GM21723 (cell line): ENCODE measurements around the gene METTL26.
"Not testable (repeated sequence)": the region's sequence is repeated elsewhere in the genome, so short reads cannot be mapped to it uniquely, and the experiment has no call there.

Experiments
- ATAC-seq: cut with Tn5 transposase; IDR thresholded peaks from one replicate; pipeline ENCODE4 v1.9.1; 2021; ENCODE audit warnings: mild to moderate bottlenecking, moderate library complexity; ENCODE audit not compliant: unreplicated experiment

The METTL26 gene

DNA sequence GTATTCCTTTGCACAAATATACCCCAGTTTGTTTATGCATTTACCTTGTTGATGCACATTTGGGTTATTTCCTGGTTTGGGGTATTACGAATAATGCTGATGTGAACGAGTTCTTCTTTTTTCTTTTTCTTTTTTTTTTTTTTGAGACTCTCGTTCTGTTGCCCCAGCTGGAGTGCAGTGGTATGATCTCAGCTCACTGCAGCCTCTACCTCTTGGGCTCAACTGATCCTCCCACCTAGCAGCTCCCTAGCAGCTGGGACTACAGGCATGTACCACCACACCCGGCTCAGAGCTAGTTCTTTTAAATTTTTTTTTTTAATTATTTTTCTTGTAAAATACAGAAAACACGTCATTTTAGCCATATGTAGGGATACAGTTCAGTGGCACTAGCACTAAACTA lies 32.2 kb downstream of the METTL26 start:
- no peak for ATAC-seq

DNA sequence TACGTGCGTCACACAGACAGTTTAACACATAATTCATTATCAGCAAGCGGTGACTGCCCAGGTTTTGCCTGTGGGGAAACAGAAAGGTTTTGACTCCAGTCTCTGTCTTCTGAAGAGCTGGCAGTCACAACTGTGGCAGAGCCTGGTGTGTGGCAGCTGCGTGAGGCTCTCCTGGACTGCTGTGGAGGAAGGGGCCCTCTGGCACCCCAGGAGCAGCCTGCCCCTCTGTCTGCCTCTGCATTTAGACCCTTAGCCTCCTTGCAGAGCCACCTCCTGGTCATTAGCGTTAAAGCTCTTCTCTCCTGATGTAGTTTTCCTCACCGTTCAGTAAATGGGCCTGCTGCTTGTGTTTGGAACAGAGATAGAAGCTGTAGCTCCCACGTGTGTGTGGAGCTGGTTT lies 35.3 kb downstream of the METTL26 start:
- no peak for ATAC-seq

DNA sequence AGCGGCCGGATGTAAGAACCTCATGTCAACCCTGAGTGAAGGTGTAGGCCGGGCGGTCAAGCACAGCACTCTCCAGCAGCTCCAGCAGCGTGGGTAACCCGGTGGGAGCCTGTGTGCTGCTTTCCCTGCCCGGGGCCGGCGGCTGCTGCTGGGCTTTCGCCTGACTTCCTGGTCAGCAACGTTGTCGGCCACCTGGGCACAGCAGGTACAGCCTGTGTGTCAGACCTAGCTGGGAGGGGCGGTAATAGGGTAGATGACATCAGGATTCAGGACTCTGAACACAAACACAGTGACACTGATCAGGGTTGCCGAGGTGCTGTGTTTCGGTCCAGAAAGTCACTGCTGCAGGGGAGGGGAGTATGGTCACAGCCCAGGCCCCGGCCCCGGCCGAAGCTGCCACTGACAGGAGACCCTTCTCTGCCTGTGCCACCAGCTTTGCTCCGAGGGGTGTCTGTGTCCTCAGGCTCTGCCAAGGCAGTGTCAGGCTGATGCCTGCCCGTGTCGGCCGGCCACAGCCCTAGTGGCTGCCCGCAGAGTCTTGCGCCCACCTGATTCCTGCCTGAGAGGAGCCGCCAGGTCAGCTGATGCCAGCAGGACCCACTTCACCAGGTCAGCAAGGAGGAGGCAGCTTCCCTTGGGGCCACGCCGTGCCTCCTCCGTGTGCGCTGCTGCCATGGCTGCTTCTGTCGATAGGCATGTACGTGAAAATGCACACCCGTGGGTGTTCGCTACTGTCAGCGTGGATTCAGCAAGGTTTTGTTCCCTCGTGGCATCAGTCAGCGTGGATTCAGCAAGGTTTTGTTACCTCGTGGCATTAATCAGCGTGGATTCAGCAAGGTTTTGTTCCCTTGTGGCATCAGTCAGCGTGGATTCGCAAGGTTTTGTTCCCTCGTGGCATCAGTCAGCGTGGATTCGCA lies 37.0 kb downstream of the METTL26 start:
- ATAC-seq, result no peak

DNA sequence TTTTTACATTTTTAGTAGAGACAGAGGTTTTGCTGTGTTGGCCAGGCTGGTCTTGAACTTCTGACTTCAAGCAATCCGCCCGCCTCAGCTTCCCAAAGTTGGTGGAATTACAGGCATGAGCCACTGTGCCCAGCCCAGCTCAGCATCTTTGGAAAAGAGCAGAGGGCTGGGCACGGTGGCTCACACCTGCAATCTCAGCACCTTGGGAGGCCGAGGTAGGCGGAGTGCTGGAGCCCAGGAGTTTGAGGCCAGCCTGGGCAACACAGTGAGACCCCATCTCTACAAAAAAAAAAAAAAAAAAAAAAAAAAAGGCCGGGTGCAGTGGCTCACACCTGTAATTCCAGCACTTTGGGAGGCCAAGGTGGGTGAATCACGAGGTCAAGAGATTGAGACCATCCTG lies 38.5 kb downstream of the METTL26 start:
- ATAC-seq, result not testable (repeated sequence)

DNA sequence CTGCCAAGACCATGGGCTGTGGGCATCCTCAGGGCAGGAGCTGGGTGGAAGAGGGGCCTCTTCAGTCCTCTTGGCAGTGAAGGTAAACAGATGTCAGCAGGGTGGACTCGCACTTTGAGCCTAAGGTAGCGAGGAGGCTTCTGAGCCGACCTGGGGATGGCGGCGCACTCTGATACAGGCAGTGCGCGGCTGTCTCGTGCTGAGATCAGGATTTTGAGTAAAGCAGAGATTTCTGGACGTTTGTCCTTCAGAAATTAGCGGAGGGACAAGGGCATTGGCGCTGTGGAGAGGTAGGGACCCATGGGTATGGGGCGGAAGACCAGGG lies 39.4 kb downstream of the METTL26 start:
- no peak for ATAC-seq

DNA sequence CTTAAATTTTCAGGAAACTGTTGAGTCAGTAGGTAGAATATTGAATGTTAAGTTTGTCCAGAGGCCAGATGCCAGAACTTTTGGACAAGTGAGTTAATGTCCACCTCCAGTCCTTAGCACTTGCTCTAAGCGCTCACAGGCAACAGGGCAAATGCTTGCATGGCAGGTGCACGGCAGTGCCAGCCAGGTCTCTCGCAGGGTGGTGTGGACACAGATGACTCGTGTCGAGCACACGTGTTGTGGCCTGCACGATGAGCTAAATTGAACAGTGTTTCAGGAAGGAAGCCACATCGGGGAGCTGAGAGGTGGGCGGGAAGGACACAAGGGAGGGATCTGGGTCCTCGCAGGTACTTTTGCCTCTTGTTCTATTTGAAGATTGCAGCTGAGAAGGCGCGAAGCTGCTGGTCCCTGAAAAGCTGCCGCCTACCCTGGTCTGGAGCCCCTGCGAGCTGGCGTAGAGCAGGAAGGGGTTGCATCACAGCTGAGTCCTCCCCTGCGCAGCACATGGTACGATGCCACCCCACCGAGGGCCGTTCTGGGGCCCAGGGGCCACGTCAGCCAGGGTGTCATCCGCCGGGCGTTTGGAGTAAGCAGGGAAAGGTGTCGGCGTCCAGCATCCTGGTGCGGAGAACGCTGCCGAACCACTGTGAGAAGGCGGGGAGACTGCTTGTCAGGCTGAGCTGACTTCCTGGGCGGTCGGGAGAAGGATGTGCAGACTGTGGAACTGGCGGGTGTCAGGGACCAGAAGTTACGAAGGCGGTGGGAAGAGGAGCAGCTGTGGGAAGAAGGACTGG lies 40.0 kb downstream of the METTL26 start:
- no peak for ATAC-seq

DNA sequence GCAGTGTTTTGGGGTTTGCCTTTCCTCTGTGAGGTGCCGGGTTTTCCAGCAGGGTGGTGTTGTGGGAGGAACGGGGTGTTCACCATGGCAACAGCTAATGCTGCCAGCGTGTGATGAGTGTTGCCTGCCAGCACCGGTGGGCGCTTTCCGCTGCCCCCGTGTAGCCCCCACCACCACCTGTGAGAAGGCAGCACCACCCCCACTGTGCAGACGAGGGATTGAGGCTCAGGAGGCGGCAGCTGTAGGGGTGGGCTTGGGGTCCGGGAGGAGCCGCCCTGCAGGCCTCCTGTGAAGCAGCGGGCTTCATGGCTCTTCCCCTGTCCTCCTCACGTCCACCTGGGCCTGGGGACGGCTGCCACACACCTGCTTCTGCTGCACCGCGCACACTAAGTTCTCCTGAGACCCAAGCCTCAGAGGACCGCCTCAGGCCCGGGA lies 41.0 kb downstream of the METTL26 start:
- ATAC-seq, result no peak

DNA sequence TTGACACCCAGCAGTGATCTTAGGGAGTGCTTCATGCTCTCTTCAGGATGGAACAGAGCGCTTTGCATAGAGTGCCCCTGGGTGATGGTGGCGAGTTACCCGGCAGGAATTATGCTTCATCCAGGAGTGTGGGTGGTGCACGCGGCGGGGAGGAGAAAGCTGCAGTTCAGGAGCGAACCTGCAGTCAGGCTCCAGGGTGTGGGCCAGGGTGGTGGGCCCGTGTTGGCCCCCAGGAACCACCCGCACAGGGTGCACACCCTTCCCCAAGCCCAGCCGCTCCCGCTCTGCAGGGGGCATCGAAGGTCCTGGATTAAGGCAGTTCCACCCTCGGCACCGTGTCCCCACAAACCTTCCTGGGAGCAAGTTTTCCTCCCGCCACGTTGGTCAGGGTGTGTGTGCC lies 42.3 kb downstream of the METTL26 start:
- ATAC-seq, result no peak

DNA sequence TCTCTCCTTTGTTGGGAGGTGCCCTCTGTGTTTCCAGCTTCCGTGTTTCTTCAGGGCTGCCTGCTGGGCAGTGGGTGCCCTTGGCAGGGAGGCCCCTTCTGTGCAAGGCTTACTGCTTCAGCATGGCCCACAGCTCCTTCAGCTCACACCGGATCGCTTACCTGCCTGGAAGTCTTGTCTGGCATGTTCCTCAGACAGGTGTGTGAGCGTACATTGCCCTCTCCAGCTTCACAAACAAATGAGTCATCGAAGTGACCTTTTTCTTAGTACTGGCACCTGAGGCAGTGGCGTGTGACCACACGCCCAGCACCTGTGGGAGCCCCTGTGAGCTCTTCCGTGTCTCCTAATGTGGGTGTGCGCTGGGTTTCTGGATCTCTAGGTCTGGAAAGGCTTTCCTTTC lies 42.7 kb downstream of the METTL26 start:
- no peak for ATAC-seq

DNA sequence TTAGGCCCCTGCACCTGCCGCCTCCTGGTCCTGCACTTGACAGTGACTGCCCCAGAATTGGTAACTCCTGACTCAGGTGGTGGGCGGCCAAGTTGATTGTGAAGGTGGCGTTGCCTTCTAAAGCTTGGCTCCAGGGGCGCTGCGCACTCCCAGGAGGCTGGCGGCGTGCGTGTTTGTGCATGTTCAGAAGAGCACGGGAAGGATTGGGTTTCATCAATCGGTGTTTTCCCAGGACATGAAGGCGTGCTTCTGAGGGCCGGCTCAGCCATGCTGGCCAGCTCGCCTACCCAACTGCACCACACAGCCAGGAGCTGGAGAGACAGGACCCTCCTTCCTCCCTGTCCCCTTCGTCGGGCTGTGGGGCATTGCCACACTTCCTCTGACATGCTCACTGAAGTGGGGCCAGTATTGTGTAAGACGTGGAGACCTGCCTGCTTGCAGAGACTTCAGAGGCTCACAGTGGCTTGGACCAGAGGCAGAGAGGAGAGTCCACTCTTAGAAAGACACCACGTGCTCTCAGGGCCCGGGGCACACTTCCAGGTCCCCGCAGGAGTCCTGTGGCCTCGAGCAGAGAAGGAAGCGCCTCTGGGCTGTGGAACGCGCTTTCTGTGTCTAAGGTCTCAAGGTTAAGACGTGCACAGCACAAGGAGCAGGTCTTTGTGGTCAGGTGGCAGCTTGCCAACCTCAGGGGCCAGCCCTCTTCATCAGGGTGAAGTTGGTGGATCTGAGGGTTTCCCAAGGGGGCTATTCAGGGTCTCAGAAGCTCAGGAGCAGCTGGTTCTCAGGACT lies 43.4 kb downstream of the METTL26 start:
- no peak for ATAC-seq

DNA sequence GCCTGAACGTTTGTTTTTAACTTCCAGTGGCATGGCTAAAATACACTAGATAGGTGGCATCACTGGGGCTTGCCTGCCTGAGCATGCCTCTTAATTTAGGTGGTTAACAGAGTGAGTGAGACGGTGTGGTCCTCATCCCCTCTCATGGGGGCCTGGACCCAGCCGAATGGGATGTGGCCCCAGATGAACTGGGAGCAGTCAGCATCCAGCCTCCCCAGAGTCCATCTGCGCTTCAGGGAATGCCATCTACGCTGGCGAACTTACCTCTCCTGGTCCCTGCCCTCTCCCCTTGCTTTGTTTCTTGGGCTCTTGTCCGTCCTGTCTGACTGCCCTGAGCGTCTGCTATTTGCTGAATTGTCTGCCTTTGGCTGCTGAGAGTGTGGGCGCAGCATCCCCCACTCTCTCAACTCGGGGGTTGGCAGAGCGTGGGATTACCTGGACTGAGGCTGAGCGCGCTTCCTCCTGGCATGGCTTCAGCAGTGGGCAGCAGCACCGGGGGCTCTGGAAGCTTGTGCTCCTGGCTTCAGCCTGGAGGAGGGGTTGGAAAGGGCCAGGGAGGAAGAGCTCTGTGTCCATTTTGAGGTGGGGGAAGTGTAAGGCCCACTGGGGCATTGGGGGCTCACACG lies 44.1 kb downstream of the METTL26 start:
- no peak for ATAC-seq

DNA sequence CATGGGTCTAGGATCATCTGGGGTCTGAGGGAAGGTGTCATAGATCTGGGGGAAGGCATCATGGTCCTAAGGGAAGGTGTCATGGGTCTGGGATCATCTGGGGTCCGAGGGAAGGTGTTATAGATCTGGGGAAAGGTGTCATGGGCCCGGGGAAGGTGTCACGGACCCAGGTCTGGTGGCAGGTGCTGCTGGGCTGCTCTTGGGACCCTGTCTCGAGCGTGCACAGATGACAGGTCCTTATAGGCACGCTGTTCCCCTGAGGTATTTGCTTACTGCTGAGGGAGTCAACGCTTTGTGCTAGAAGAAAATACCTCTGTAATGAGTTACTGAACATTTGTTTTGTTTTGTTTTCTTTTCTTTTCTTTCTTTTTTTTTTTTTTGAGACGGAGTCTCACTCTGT lies 44.9 kb downstream of the METTL26 start:
- no peak for ATAC-seq

DNA sequence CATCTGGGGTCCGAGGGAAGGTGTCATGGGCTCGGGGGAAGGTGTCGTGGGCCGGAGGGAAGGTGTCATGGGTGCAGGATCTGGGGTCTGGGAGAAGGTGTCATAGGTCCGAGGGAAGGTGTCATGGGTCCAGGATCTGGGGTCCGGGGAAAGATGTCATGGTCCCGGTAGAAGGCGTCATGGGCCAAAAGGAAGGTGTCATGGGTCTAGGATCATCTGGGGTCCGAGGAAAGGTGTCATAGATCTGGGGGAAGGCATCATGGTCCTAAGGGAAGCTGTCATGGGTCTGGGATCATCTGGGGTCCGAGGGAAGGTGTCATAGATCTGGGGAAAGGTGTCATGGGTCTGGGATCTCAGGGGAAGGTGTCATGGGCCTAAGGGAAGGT lies 45.3 kb downstream of the METTL26 start:
- ATAC-seq, result no peak

DNA sequence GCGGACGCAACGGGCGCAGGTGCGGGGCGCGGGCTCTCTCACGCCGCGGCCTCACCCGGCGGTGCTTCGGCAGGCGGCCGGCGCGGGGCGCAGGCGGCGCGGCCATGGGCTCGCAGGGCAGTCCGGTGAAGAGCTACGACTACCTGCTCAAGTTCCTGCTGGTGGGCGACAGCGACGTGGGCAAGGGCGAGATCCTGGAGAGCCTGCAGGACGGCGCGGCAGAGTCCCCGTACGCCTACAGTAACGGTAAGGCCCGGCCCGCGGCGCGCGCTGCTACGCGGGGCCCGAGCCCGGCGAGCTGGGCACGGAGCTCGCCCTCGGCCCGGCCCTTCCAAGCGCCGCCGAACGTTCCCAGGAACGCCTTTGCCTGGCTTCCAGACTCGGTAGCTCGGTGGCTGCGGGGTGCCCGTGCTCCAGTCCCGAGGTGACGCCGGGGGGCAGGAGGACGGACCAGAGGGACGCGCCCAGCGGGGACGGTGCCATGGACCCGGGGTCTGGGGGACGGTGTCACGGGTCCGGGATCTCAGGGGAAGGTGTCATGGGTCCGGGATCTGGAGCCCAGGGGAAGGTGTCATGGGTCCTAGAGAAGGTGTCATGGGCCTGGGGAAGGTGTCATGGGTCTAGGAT lies 45.8 kb downstream of the METTL26 start:
- no peak for ATAC-seq

DNA sequence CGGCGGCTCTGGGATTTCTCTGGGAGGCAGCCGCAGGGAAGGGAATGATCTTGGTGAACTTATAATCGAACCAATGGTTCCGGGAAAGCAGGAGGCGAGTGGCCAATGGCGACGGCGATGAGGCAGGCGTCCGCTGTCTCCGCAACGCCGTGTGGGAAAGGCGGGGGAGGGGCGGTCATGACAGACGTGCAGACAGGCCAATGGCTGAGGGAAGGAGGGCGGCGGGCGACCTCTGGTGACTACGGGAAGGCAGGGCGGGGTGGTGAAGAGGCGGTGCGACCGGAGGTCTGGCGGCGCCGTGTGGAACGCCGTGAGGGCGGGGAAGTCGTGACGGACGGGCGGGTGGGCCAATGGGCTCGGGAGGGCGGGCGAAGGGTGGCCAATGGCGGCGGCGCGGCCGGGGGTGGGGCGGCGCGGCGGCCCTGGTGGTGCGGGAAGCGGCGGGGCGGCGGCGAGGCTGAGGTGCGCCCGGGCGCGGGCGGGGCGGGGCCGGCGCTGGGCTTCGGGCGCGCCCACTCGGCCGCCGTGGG lies 46.4 kb downstream of the METTL26 start, which contains the start of gene RAB40C:
Gene RAB40C, plus strand, starts transcription at position 409 of the 530 bp plus-strand sequence. CDS start 226 bp downstream, outside the sequence.
- peak; percentile 72 for ATAC-seq

DNA sequence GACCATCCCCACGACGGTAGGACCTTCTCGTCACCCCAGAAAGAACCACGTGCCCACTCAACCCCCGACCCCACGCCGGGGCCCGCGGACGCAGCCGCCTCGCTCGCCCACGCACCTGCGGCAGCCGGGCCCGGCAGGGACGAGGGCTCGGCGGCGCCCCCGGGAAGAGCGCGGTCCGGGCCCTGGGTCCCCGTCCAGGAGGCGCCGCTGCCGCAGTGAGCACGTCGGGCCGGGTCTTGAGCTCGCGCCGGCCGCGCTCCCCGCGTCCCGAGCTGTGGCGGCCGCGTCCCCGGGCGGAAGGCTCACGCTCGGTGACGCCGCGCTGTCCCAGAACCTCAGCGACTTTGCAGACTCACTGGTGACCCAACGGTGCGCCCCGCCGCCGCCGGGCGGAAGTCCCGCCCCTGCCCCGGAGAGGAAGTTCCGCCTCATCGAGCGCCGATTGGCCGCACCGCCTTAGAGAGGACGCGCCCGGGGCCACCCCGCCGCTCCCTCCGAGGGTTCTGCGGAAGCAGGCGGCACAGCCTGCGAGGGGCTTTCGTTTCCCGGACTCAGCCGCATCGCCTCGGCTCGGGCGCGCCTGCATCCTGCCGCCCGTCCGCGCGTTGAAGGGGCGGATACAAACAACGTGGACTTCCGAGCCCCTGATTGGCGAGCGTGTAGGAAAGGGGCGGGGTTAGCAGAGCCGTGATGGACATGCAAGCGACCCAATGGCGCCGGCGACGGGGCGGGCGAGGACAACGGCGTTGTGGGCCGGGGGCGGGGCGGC lies 47.0 kb downstream of the METTL26 start:
- ATAC-seq, result peak; percentile 76

DNA sequence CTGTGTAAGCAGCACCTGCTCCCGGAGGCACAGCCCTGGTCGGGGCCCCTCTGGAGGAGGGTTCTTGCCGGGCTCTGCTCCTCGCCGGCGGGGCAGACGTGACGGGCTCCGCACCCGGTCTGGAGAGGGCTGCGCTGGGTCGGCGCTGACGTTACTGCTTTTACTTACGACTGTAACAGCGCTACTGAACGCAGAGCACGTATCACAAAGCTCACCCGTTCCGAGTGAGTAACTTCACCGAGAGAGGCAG lies 47.5 kb downstream of the METTL26 start:
- ATAC-seq, result peak; percentile 15

DNA sequence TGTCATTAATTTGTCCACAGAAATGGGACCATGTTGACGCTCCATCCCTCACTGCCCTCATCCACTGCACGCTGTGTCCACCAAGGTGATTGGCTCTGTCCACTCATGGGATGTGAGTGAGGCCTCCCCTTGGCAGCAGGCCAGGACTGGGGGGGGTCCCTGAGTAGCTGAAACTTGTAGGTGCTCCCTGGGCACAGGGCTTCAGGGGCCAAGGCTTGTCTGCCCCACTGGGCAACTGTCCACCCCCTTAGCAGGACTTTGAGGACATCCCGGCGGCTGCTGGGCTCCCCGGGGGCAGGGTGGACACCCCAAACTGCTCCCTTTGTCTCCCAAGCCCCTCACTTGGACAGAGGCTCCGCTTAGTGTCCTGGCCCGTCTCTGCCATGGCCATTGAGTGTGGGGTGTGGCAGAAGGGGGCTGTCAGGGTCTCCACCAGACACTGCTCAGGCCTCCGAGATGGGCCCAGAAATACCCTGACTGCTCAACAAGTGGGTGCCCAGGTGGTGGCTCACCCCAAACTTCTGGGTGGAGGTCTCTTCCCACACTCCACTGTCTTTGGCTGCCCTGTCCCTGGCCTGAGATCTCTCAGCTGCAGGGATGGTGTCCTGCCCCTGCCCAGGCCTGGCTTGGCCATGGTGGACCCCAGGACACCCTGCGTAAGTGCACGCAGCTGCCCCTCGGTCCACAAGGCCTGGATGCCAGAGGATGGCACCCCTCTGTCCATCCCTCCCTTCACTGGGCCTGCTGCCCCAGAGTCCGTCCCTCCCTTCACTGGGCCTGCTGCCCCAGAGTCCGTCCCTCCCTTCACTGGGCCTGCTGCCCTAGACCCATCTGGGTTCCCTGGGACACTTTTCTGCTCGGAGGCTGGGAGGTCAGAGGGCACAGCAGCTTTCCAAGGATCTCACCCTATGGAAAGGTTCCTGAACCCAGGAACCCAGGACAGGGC lies 49.2 kb downstream of the METTL26 start:
- ATAC-seq, result no peak
